GM18870 (cell line): ENCODE results near the gene RRP12.
"Not testable (repeated sequence)": the region's sequence is repeated elsewhere in the genome, so short reads cannot be mapped to it uniquely, and the experiment has no call there.

ENCODE experiments used
- ATAC-seq: cut with Tn5 transposase; IDR thresholded peaks from one replicate; pipeline ENCODE4 v1.9.1; 2021; ENCODE audit warnings: moderate library complexity; ENCODE audit not compliant: unreplicated experiment

RRP12 gene

DNA sequence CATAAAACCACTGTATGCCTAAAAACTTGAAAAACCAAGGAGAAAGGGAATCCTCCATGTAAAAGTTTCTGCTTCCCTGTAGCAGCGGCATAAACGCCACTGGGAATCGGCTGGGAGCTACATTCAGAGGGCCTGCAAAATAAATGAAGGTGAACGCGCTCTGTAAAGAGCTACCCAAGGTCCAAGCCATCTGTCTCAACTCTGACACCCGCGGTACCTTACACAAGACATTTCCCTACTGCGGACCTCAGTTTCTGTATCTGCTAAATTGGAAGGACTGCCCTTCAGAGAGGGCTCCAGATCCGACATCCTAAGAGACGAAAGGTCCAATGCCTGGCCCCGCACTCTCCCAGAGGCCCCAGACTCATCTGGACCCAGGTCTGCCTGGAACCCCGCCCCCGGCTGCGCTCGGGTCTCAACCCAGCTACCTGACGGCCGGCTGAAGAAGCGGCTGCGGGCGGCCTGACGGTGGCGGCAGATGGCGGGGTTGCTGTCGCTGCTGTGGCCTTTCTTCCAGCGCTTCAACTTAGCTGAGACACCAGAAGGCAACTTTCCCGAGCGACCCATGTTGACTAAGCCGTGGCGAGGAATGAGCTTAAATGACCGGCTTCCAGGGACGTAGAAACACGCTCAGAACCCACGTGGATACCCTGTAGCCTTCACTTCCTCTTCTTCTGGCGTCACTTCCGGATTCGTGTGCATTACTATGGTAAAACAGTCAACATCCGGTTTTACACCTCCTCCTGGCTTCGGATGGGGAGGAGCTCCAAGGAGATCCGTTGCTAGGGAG, at the start of gene RRP12:
TSS of gene RRP12 (minus strand) at position 676 of the 790 bp plus-strand sequence. CDS start at position 567, 109 bp downstream.
- ATAC-seq: peak; percentile 95

- no peak for ATAC-seq
Measured at GRCh38 chr10:97450828-97451227, 49.7 kb upstream of the RRP12 start.

GRCh38 chr10:97445722-97446639, 44.8 kb upstream of the RRP12 start, which contains the start of the genes EXOSC1 and ZDHHC16:
TSS of gene EXOSC1 (minus strand) at chr10:97446006. CDS start at chr10:97445985, 21 bp downstream.
TSS of gene ZDHHC16 (plus strand) at chr10:97446175. CDS start at chr10:97451676, 5,501 bp downstream.
- ATAC-seq: peak; percentile 94

DNA sequence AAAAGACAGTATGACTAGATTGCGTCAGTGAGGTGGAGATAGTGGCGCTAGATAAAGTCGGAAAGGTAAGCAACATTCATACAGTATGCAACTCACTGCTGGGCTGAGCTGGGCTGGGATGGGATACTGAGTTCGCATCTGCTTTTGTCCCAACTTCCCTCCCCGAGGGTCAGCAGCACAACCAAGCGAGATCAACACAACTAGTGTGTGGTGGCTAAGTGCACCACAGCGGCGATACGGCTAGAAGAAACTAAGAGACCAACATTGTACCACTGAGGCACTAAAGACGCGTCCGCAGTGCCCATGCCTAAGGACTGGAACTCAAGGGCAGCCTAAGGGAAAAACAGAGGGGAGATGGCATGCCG, 44.2 kb upstream of the RRP12 start:
- no peak for ATAC-seq

DNA sequence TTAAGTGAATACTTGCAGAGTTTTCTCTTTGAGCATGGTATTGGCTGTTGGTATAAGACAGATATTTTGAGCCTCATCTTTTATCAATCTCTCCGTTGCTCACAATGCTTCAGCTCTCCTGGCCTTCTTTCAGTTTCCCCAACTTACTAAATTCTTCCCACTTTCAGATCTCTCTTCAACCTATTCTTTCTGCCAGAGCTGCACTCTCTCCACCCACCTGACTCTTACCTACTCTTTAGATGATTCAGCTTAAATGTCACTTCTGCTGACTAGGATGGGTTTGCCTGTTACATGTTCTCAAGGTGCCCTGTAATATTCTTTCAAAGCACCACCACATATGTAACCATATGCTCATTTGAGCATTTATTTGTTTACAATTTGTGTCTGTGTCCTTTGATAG, 43.1 kb upstream of the RRP12 start:
- ATAC-seq: no peak

- no peak for ATAC-seq
Measured at GRCh38 chr10:97442277-97442676, 41.1 kb upstream of the RRP12 start.

- ATAC-seq: no peak
Measured at GRCh38 chr10:97435211-97435610, 34.1 kb upstream of the RRP12 start.

- ATAC-seq: no peak
Measured at GRCh38 chr10:97434557-97434956, 33.4 kb upstream of the RRP12 start.

DNA sequence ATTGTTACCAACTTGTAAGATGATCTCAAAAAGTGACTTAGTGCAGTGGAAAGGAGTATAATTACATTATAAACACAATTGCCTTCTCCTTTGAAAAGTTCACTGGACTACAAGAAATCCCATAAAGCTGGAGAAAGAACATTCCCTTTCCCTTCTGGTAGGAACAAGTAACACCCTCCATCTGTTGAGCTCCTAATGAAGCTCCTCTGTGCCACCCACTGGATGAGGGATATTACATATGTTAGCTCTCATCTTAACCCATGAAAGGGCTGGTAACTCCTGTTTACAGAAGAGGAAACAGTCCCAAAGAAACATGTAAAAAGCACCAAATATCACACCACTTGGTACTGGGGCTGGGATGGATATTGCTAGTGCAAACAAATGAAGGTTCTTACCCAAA, 32.9 kb upstream of the RRP12 start:
- no peak for ATAC-seq

GRCh38 chr10:97428572-97428981, 27.4 kb upstream of the RRP12 start:
- ATAC-seq: no peak

DNA sequence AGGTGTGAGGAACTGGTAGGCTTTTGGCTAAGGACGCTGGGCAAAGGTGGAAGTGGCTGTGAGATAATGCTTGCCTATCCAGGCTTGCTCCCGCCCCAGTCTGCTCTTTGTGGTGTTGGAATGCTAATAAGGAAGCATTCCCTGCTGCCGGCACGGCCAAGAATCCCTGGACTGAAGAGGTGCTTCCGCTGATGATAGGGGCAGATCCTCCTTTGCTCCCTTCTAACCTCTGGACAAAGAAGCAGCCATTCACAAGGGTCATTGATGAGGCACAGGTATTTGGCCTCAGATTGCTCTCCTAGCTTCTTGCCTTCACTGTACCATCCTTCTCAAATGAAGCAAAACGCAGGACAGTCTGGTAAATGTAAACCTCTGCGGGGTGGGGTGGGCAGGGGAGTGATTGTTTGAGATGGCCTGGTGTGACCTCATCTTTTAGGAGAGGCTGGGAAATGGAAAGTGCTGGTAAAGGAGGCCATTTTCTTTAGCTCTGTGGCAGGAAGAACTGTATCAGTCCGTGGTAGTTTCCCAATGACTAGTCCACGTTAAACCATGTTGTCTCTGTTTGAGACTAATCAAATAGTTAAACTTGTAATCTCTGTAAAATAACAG, 26.5 kb upstream of the RRP12 start:
- no peak for ATAC-seq

- ATAC-seq: no peak
Measured at GRCh38 chr10:97426776-97427570, 25.8 kb upstream of the RRP12 start.

DNA sequence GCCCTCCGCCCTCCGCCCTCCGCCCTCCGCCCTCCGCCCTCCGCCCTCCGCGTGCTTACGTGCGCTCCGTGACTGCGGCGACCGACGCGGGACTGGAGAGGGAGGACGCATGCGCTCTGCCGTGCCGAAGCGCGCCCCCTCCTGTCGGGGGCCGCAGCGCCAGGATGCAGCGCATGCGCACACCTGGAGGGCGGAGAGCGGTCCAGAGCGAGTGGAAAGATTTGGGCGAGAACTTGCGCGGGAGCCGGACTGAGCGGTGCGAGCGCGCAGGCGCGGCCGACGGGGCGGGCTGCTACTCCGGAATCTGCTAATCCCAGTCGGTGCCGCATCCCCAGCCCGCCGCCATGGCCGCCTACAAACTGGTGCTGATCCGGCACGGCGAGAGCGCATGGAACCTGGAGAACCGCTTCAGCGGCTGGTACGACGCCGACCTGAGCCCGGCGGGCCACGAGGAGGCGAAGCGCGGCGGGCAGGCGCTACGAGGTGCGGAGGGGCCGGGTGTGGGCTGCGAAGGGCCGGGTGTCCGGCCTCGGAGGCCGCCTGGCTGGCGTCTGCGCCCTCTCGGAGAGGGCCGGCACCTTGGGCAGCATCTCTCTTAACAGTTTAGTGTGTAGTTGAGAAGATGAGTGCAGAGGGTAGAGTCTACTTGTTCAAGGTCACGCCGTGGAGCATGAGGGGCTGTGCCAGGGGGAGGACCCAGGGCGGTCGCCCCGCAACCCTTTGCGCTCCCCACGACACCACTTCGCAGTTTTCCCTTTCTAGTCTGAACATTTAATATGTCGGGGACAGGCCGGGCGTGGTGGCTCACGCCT, 25.0 kb upstream of the RRP12 start, which contains the start of gene PGAM1:
TSS of gene PGAM1 (plus strand) at position 228 of the 812 bp plus-strand sequence. CDS start at position 345, 117 bp downstream.
- ATAC-seq: peak; percentile 70

DNA sequence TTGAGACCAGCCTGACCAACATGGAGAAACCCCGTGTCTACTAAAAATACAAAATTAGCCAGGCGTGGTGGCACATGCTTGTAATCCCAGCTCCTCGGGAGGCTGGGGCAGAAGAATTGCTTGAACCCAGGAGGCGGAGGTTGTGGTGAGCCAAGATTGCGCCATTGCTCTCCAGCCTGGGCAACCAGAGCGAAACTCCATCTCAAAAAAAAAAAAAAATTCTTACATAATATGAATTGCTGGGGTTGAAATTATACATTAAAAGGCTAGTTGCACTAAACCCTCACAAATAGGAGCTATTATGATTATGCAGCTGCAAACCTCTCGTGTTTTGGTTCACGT, 22.6 kb upstream of the RRP12 start:
- not testable (repeated sequence) for ATAC-seq

- no peak for ATAC-seq
Measured at GRCh38 chr10:97416565-97416964, 15.4 kb upstream of the RRP12 start.

GRCh38 chr10:97412891-97413304, 11.8 kb upstream of the RRP12 start:
- ATAC-seq: no peak

DNA sequence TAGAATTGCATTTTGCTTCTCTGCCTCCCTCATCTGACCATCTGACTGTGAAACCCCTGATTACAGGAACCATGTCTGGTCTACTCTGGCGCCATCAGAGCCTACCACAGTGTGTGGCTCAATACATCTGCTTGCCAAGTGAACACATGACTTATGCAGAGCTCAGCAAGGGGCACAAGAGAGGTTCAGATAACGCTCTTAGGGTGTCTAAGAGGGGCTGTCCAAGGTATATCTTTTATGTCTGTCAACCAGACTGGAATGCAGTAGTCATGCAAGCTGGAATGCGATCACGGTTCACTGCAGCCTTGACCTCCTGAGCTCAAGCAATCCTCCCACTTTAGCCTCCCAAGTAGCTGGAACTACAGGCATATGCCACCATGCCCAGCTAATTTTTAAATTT, 10.3 kb upstream of the RRP12 start:
- ATAC-seq: no peak

GRCh38 chr10:97408496-97408992, 7.4 kb upstream of the RRP12 start:
- ATAC-seq: no peak

GRCh38 chr10:97407952-97408248, 6.8 kb upstream of the RRP12 start:
- ATAC-seq: no peak
